Osteoblast (primary cell): Measurements from ENCODE around the gene ATG2B. TPM values are rescaled to one million over a fixed set of nuclear protein-coding genes. Genes with fewer than 3 reads are reported as not detected.

ENCODE experiments used
- DNase-seq: peaks from one replicate; pipeline ENCODE4 v3.0.0; 2011; ENCODE audit warnings: low spot score, mixed read lengths; ENCODE audit not compliant: insufficient read length; ENCODE audit errors: missing footprints
- H2AFZ ChIP-seq: 2 replicates; pipeline ENCODE4 v1.6.0; 2011; ENCODE audit warnings: mild to moderate bottlenecking, low read length
- H3K27ac ChIP-seq: 2 replicates; pipeline ENCODE4 v1.5.1; 2011; ENCODE audit warnings: mild to moderate bottlenecking, low read depth, low read length, moderate library complexity
- H3K27me3 ChIP-seq: 2 replicates; pipeline ENCODE4 v1.6.0; 2012; ENCODE audit warnings: mild to moderate bottlenecking, control low read depth, inconsistent platforms, low read length, moderate library complexity; ENCODE audit not compliant: insufficient read depth
- H3K36me3 ChIP-seq: 2 replicates; pipeline ENCODE4 v1.5.1; 2011; ENCODE audit warnings: mild to moderate bottlenecking, low read length, control low read depth, moderate library complexity; ENCODE audit not compliant: insufficient read depth
- H3K4me1 ChIP-seq: 2 replicates; pipeline ENCODE4 v1.5.1; 2011; ENCODE audit warnings: mild to moderate bottlenecking, low read length, control low read depth, moderate library complexity; ENCODE audit not compliant: insufficient read depth
- H3K4me2 ChIP-seq: 2 replicates; pipeline ENCODE4 v1.6.0; 2011; ENCODE audit warnings: mild to moderate bottlenecking, low read length; ENCODE audit not compliant: insufficient read depth
- H3K4me3 ChIP-seq: fragments of 200-600 bp; sonication (generic); 3 replicates; pipeline ENCODE4 v1.5.1; 2012; ENCODE audit warnings: mild to moderate bottlenecking, low read length, inconsistent platforms; ENCODE audit not compliant: insufficient read depth
- H3K79me2 ChIP-seq: 2 replicates; pipeline ENCODE4 v1.6.0; 2012; ENCODE audit warnings: mild to moderate bottlenecking, low read length, control low read depth, inconsistent platforms; ENCODE audit not compliant: insufficient read depth
- H3K9me3 ChIP-seq: 2 replicates; pipeline ENCODE4 v1.5.1; 2011; ENCODE audit warnings: low read depth, low read length, control low read depth
- H4K20me1 ChIP-seq: 2 replicates; pipeline ENCODE4 v1.6.0; 2012; ENCODE audit warnings: mild to moderate bottlenecking, low read length, control low read depth; ENCODE audit not compliant: insufficient read depth
- CTCF ChIP-seq: IDR thresholded peaks from 2 replicates; pipeline ENCODE4 v1.5.1; 2011; ENCODE audit warnings: mild to moderate bottlenecking, low read depth, low read length, moderate library complexity; ENCODE audit errors: extremely low read depth
- total RNA-seq: library from RNA; depleted of rRNA; stranded (reverse); fragments of >200 nt; gene quantifications from 2 replicates; pipeline ENCODE4 v1.2.3, GENCODE V29; 2012

The ATG2B gene
- total RNA-seq, 1 donor, result 35.1 TPM

- Histone ChIP-seq H3K36me3 (no peaks in the 10 kb centered on the region), H3K4me1 (peaks cover 66% of the 10 kb centered on the region), H4K20me1 (no peaks in the 10 kb centered on the region), H3K27me3 (no peaks in the 10 kb centered on the region), H3K4me3 (no peak overlapping the region), H3K79me2 (peaks cover 12% of the 10 kb centered on the region), H2AFZ (peak overlapping the region; percentile 46), H3K27ac (peak overlapping the region; percentile 76), H3K9me3 (no peaks in the 10 kb centered on the region), H3K4me2 (peak overlapping the region; percentile 37)
- DNase-seq, result peak; percentile 93
- no peak for TF ChIP-seq CTCF
Measured at GRCh38 chr14:96252999-96253539, 110.1 kb downstream of the ATG2B start.

DNA sequence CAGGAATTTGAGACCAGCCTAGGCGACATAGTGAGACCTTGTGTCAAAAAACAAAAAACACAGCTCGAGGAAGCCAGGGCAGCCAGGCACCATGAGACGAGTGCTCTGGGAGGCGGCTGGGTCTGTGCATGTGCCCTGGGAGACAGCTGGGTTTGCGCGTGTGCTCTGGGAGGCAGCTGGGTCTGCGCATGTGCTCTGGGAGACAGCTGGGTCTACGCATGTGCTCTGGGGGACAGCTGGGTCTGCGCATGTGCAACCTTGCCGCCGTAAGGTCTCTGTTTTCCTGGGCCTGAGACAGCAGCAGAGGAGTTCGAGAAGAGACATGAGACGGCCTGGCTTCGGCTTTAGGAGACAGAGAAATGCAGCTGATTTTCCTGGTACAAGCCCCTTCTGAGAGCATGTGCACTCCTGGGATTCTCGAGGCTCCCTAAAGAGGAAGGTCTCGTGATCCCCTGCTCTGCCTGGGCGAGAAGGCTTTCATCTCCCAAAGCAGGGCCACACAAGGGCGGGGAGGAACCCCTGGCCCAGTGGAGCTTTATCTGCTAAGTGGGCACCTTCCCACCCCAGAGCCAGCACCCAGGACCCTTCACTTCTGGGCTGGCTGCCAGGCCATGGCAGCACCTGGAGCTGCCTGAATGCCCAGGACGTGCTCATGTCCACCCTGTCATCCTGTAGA, 110.7 kb downstream of the ATG2B start:
- Histone ChIP-seq H3K79me2 (peaks cover 7% of the 10 kb centered on the region), H3K36me3 (no peaks in the 10 kb centered on the region), H3K9me3 (no peaks in the 10 kb centered on the region), H3K4me2 (peak overlapping the region; percentile 37), H3K4me1 (peaks cover 66% of the 10 kb centered on the region), H3K27ac (peak overlapping the region; percentile 76), H3K27me3 (no peaks in the 10 kb centered on the region), H3K4me3 (no peak overlapping the region), H4K20me1 (no peaks in the 10 kb centered on the region), H2AFZ (no peak overlapping the region)
- TF ChIP-seq CTCF, result no peak
- no peak for DNase-seq

DNA sequence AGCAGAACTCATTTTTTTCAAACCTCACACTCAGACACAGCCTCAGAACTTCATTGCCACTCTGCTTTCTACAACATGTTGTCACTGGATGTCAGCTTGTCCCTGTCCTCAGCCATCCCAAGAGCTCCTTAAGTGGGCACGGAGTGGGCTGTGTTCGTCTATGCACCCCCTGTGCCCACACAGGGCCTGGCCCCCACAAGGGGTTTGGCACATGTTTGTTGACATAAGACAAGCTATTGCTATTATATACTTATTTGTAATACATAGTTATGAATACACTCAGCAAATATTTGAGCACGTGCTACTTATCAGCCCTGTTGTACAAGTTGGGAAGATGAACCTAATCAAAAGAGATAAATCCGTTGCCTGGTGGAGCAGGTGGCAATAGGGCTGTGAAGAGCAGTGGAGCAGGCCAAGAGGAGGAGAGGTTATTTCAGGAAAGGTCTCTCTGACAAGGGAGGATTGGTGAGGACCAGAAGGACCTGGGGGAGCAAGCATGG, 111.4 kb downstream of the ATG2B start:
- no peak for TF ChIP-seq CTCF
- H4K20me1 ChIP-seq, result no peaks in the 10 kb centered on the region
- no peaks in the 10 kb centered on the region for H3K9me3 ChIP-seq
- H3K79me2 ChIP-seq, result no peaks in the 10 kb centered on the region
- DNase-seq, result no peak
- H2AFZ ChIP-seq, result no peak overlapping the region
- H3K4me2 ChIP-seq, result no peak overlapping the region
- no peaks in the 10 kb centered on the region for H3K27me3 ChIP-seq
- H3K4me1 ChIP-seq, result peaks cover 63% of the 10 kb centered on the region
- no peak overlapping the region for H3K4me3 ChIP-seq
- no peaks in the 10 kb centered on the region for H3K36me3 ChIP-seq
- H3K27ac ChIP-seq, result peak overlapping the region; percentile 76

DNA sequence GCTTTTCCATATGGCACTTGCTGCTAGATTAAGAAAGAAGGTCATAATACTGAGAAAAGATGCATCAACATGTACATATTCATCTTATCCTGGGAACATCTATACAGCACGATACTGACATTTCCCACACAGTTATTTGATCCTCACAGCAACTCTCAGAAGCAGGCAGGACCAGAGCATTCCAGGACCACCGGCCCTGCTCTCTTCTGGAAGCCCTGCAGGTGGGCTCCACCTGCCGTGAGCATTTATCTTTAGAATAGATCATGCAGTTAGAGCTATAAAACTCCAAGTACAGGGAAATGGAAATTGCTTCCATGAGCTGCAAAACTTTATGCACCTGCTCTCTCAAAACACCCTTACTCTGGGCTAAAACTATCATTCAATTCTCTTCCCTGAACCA, 112.7 kb downstream of the ATG2B start:
- Histone ChIP-seq H3K79me2 (no peaks in the 10 kb centered on the region), H3K4me2 (no peak overlapping the region), H3K4me3 (no peak overlapping the region), H3K27me3 (no peaks in the 10 kb centered on the region), H3K27ac (no peak overlapping the region), H4K20me1 (no peaks in the 10 kb centered on the region), H3K4me1 (peaks cover 63% of the 10 kb centered on the region), H3K9me3 (no peaks in the 10 kb centered on the region), H2AFZ (no peak overlapping the region), H3K36me3 (no peaks in the 10 kb centered on the region)
- TF ChIP-seq CTCF, result no peak
- no peak for DNase-seq
